Memory B cell (primary cell): ENCODE measurements around the gene MYNN.

Source experiments
- ATAC-seq: fragments of 150-1000 bp; cut with Tn5 transposase; 2 replicates; pipeline ENCODE4 v1.10.0; 2021; ENCODE audit warnings: low read depth, mild to moderate bottlenecking, moderate library complexity
- DNase-seq, 2 donors: peaks; one replicate each; pipeline ENCODE4 v3.0.0; 2022; ENCODE audit warnings: low spot score in 2 of 2
- H3K27ac Mint-ChIP-seq: one replicate; pipeline ENCODE4 v1.8.0; 2022; ENCODE audit warnings: mild to moderate bottlenecking, moderate library complexity, mixed read lengths
- H3K27me3 Mint-ChIP-seq: one replicate; pipeline ENCODE4 v1.8.0; 2022; ENCODE audit warnings: mixed read lengths
- H3K36me3 Mint-ChIP-seq: one replicate; pipeline ENCODE4 v1.8.0; 2022; ENCODE audit warnings: mild to moderate bottlenecking, mixed read lengths
- H3K4me1 Mint-ChIP-seq: one replicate; pipeline ENCODE4 v1.8.0; 2022; ENCODE audit warnings: mixed read lengths
- H3K4me3 Mint-ChIP-seq: one replicate; pipeline ENCODE4 v1.8.0; 2022; ENCODE audit warnings: mild to moderate bottlenecking, moderate library complexity, mixed read lengths
- H3K9me3 Mint-ChIP-seq: one replicate; pipeline ENCODE4 v1.8.0; 2022; ENCODE audit warnings: mixed read lengths

MYNN gene

GRCh38 chr3:169827712-169828111 is 54.5 kb downstream of the MYNN start:
- H3K27me3 Mint-ChIP-seq, result no peaks in the 10 kb centered on the region
- DNase-seq (no peak), ATAC-seq (no peak)
- H3K4me3 Mint-ChIP-seq, result no peak overlapping the region
- no peaks in the 10 kb centered on the region for H3K9me3 Mint-ChIP-seq
- no peak overlapping the region for H3K27ac Mint-ChIP-seq
- H3K36me3 Mint-ChIP-seq, result no peaks in the 10 kb centered on the region
- H3K4me1 Mint-ChIP-seq, result no peaks in the 10 kb centered on the region

- Mint-ChIP-seq H3K27ac (peak overlapping the region; percentile 72), H3K36me3 (peaks cover 2% of the 10 kb centered on the region), H3K4me3 (no peak overlapping the region), H3K4me1 (peaks cover 24% of the 10 kb centered on the region), H3K9me3 (no peaks in the 10 kb centered on the region), H3K27me3 (no peaks in the 10 kb centered on the region)
- no peak for DNase-seq
- ATAC-seq, result no peak
These were observed 62.3 kb downstream of the MYNN start for GRCh38 chr3:169835533-169835932.

- ATAC-seq, result peak; percentile 99
- no peaks in the 10 kb centered on the region for H3K9me3 Mint-ChIP-seq
- no peaks in the 10 kb centered on the region for H3K27me3 Mint-ChIP-seq
- H3K4me3 Mint-ChIP-seq, result no peak overlapping the region
- DNase-seq, result no peak
- H3K36me3 Mint-ChIP-seq, result peaks cover 2% of the 10 kb centered on the region
- peak overlapping the region; percentile 72 for H3K27ac Mint-ChIP-seq
- H3K4me1 Mint-ChIP-seq, result peaks cover 31% of the 10 kb centered on the region
These were observed 63.1 kb downstream of the MYNN start for GRCh38 chr3:169836078-169836941.

- no peaks in the 10 kb centered on the region for H3K27me3 Mint-ChIP-seq
- H3K4me3 Mint-ChIP-seq, result no peak overlapping the region
- peaks cover 2% of the 10 kb centered on the region for H3K36me3 Mint-ChIP-seq
- ATAC-seq (no peak), DNase-seq (no peak)
- peak overlapping the region; percentile 72 for H3K27ac Mint-ChIP-seq
- no peaks in the 10 kb centered on the region for H3K9me3 Mint-ChIP-seq
- H3K4me1 Mint-ChIP-seq, result peaks cover 32% of the 10 kb centered on the region
These were observed 63.7 kb downstream of the MYNN start for GRCh38 chr3:169836942-169837275.

GRCh38 chr3:169838511-169839030 is 65.4 kb downstream of the MYNN start:
- DNase-seq (no peak), ATAC-seq (no peak)
- no peak overlapping the region for H3K4me3 Mint-ChIP-seq
- no peak overlapping the region for H3K27ac Mint-ChIP-seq
- H3K27me3 Mint-ChIP-seq, result no peaks in the 10 kb centered on the region
- no peaks in the 10 kb centered on the region for H3K9me3 Mint-ChIP-seq
- H3K4me1 Mint-ChIP-seq, result peaks cover 39% of the 10 kb centered on the region
- peaks cover 2% of the 10 kb centered on the region for H3K36me3 Mint-ChIP-seq
